ENCODE results near the gene BDKRB2.

GRCh38 chr14:96182546-96182945 is 22.1 kb upstream of the BDKRB2 start:
- no peak for TF ChIP-seq EZH2 (IDR thresholded peaks at IDR 0.05; ENCODE audit: insufficient read depth, poor library complexity, severe bottlenecking)
- no peak for TF ChIP-seq EZH2phosphoT487 (IDR thresholded peaks at IDR 0.05; ENCODE audit: insufficient read depth, low read depth)

Measured in GM23248 (cell line).